ENCODE measurements around the gene NAV2. TPM values are rescaled to one million over a fixed set of nuclear protein-coding genes. Genes with fewer than 3 reads are reported as not detected.

NAV2 gene
- total and polyA plus RNA-seq, 2 donors from 2014 or later = 5.9 to 37.7 TPM

DNA sequence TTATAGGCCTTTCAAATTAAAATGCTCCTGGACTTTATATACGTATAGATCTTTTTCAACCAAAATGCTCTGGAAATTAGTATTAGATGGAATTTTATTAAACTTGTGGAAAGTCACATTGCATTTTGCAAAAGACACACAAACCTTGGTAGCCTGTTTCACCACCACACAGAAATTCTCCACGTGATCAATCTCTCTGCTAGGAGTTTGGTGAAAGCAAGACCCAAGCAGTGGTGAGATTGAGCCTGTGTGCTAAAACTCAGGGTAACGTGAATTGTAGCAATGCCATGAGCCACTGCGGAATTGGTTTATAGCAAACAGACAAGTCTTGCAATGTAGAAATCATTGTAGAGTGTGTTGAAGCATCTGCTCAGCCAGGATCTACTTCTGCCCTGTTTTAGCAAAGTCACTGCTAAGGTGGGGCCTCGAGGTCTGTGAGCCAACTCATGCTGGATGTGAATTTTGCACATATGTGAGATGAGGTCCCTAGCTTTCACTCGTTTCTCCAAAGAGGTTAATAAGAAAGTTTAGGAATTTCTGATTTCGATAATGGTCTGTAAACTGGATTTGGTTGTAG is 262.9 kb downstream of the NAV2 start:
- Histone ChIP-seq H3K9me3 (ENCODE audit: control insufficient read depth in 2 of 3, insufficient read depth in 1 of 3, low read length in 3 of 3) (no peaks in the 10 kb centered on the region), H3K36me3 (ENCODE audit: control insufficient read depth in 2 of 3, insufficient read depth in 3 of 3, low read length in 3 of 3) (no peaks in the 10 kb centered on the region), H3K4me1 (ENCODE audit: control insufficient read depth in 2 of 3, insufficient read depth in 2 of 3, low read depth in 1 of 3, low read length in 3 of 3) (peaks cover 4 to 7% (median 6%) of the 10 kb centered on the region in 3 donors), H3K9ac (ENCODE audit: low read length in 3 of 3) (no peak overlapping the region), H3K27ac (ENCODE audit: low read depth in 2 of 2, low read length in 2 of 2) (no peak overlapping the region), H3K27me3 (ENCODE audit: control insufficient read depth, insufficient read depth, low read length) (no peaks in the 10 kb centered on the region), H3K4me3 (ENCODE audit: low read length in 3 of 3) (no peak overlapping the region)
- FAIRE-seq = no peak
- TF ChIP-seq, protein P1, sequence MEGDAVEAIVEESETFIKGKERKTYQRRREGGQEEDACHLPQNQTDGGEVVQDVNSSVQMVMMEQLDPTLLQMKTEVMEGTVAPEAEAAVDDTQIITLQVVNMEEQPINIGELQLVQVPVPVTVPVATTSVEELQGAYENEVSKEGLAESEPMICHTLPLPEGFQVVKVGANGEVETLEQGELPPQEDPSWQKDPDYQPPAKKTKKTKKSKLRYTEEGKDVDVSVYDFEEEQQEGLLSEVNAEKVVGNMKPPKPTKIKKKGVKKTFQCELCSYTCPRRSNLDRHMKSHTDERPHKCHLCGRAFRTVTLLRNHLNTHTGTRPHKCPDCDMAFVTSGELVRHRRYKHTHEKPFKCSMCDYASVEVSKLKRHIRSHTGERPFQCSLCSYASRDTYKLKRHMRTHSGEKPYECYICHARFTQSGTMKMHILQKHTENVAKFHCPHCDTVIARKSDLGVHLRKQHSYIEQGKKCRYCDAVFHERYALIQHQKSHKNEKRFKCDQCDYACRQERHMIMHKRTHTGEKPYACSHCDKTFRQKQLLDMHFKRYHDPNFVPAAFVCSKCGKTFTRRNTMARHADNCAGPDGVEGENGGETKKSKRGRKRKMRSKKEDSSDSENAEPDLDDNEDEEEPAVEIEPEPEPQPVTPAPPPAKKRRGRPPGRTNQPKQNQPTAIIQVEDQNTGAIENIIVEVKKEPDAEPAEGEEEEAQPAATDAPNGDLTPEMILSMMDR (IDR thresholded peaks at IDR 0.05; ENCODE audit: borderline replicate concordance, extremely low read depth, insufficient read depth) = no peak
- DNase-seq = no peak
- intact Hi-C loops (cut with DNase I) = no loop called here

GRCh38 chr11:19976281-19976941 is 263.8 kb downstream of the NAV2 start:
- no peaks in the 10 kb centered on the region for H3K36me3 ChIP-seq (ENCODE audit: control insufficient read depth in 2 of 3, insufficient read depth in 3 of 3, low read length in 3 of 3)
- H3K27me3 ChIP-seq (ENCODE audit: control insufficient read depth, insufficient read depth, low read length) = no peaks in the 10 kb centered on the region
- H3K27ac ChIP-seq (ENCODE audit: low read depth in 2 of 2, low read length in 2 of 2) = no peak overlapping the region
- H3K9me3 ChIP-seq (ENCODE audit: control insufficient read depth in 2 of 3, insufficient read depth in 1 of 3, low read length in 3 of 3) = no peaks in the 10 kb centered on the region
- peaks cover 6 to 7% (median 7%) of the 10 kb centered on the region in 3 donors for H3K4me1 ChIP-seq (ENCODE audit: control insufficient read depth in 2 of 3, insufficient read depth in 2 of 3, low read depth in 1 of 3, low read length in 3 of 3)
- no peak overlapping the region for H3K9ac ChIP-seq (ENCODE audit: low read length in 3 of 3)
- DNase-seq (no peak), FAIRE-seq (no peak)
- intact Hi-C loops (cut with DNase I) = no loop called here
- TF ChIP-seq, protein P1 (IDR thresholded peaks at IDR 0.05; ENCODE audit: borderline replicate concordance, extremely low read depth, insufficient read depth) = no peak
- H3K4me3 ChIP-seq (ENCODE audit: low read length in 3 of 3) = no peak overlapping the region

DNA sequence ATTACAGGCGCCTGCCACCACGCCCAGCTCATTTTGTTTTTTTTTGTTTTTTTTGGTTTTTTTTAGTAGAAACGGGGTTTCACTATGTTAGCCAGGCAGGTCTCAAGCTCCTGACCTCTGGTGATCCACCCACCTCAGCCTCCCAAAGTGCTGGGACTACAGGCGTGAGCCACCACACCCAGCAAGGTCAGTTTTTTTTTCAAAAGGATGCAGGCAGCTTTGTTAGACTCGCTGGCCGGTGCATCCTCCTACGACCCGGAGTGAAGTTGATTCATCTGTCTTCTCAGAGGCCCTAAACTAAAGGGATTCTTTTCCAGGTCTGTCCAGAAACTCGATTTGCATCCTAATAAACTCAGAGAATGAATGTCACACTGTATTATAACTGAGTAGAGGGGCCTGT is 265.3 kb downstream of the NAV2 start:
- no peak overlapping the region for H3K4me3 ChIP-seq (ENCODE audit: low read length in 3 of 3)
- peaks cover 6 to 7% (median 7%) of the 10 kb centered on the region in 3 donors for H3K4me1 ChIP-seq (ENCODE audit: control insufficient read depth in 2 of 3, insufficient read depth in 2 of 3, low read depth in 1 of 3, low read length in 3 of 3)
- no peak overlapping the region for H3K9ac ChIP-seq (ENCODE audit: low read length in 3 of 3)
- TF ChIP-seq, protein P1 (IDR thresholded peaks at IDR 0.05; ENCODE audit: borderline replicate concordance, extremely low read depth, insufficient read depth) = no peak
- FAIRE-seq (no peak), DNase-seq (no peak)
- H3K36me3 ChIP-seq (ENCODE audit: control insufficient read depth in 2 of 3, insufficient read depth in 3 of 3, low read length in 3 of 3) = no peaks in the 10 kb centered on the region
- H3K27ac ChIP-seq (ENCODE audit: low read depth in 2 of 2, low read length in 2 of 2) = no peak overlapping the region
- H3K27me3 ChIP-seq (ENCODE audit: control insufficient read depth, insufficient read depth, low read length) = no peaks in the 10 kb centered on the region
- no peaks in the 10 kb centered on the region for H3K9me3 ChIP-seq (ENCODE audit: control insufficient read depth in 2 of 3, insufficient read depth in 1 of 3, low read length in 3 of 3)
- intact Hi-C loops (cut with DNase I) = no loop called here

All from kidney (tissue), 14 donors.